ENCODE data around the gene PANX3. TPM values are rescaled to one million over a fixed set of nuclear protein-coding genes. Genes with fewer than 3 reads are reported as not detected.

Gene PANX3
- total and polyA plus RNA-seq, 2 of the 13 experiments (the other 11 are each of a cell fraction or from before 2014, with no cell fraction given), result not detected

- no peak overlapping the region for H3K9ac ChIP-seq (ENCODE audit: insufficient read depth, low read depth, low read length)
- H3K27ac ChIP-seq (ENCODE audit: extremely low read length, insufficient read depth, low read length), result no peak overlapping the region
- no peaks in the 10 kb centered on the region for H3K36me3 ChIP-seq (replicated peaks in 1 of 2; ENCODE audit: control insufficient read depth in 1 of 2, insufficient read depth in 2 of 2, low read length in 2 of 2)
- H4K20me1 ChIP-seq (ENCODE audit: insufficient read depth, low read length), result no peaks in the 10 kb centered on the region
- no peak for FAIRE-seq
- H2AFZ ChIP-seq (ENCODE audit: low read length), result no peak overlapping the region
- in situ Hi-C loops (cut with HindIII; ENCODE audit: extremely low pct_ligation_motif_present, low pct_unique_long_range_greater_than_20kb), result no loop called here
- WGBS (ENCODE audit: low lambda C conversion rate), result 23% methylated on average over 4 of the region's 6 CpGs
- peaks cover 0 to 9% of the 10 kb centered on the region in 2 experiments; a peak in 2 of 5 replicates for H3K27me3 ChIP-seq (ENCODE audit: control insufficient read depth in 1 of 2, insufficient read depth in 2 of 2, low read length in 2 of 2)
- H3K4me2 ChIP-seq (ENCODE audit: low read depth, low read length), result no peak overlapping the region
- no peak for ATAC-seq
- intact Hi-C loops (cut with micrococcal nuclease; ENCODE audit: unreplicated experiment), result no loop called here
- H3K4me1 ChIP-seq (ENCODE audit: insufficient read depth, low read length), result no peaks in the 10 kb centered on the region
- H3K9me3 ChIP-seq (ENCODE audit: low read length), result no peaks in the 10 kb centered on the region
- ChIA-PET CTCF (ENCODE audit: low intra/inter-chr PET ratio, low total read pairs) (no interaction called here), POLR2A (no interaction called here)
- BruUV-seq (replicated peaks), result no TSS peak
- no peaks in the 10 kb centered on the region for H3K79me2 ChIP-seq (ENCODE audit: insufficient read depth, low read length)
- H3K4me3 ChIP-seq (replicated peaks in 1 of 3; ENCODE audit: insufficient read depth in 1 of 3, low read depth in 2 of 3, low read length in 3 of 3), result no peak overlapping the region
- DNase-seq (ENCODE audit: low spot score), result no peak
- TF ChIP-seq ZNF136 (CRISPR knock-in tag; IDR thresholded peaks at IDR 0.05; ENCODE audit: low read depth) (no peak), CSRNP2 (CRISPR knock-in tag; conservative IDR thresholded peaks at IDR 0.05; ENCODE audit: low read depth) (no peak), ZNF704 (CRISPR knock-in tag; IDR thresholded peaks at IDR 0.05; ENCODE audit: borderline replicate concordance) (no peak), FOXO1 (CRISPR knock-in tag; IDR thresholded peaks at IDR 0.05) (no peak), KDM3A (CRISPR knock-in tag; IDR thresholded peaks at IDR 0.05; ENCODE audit: low read depth) (no peak), NFYC (CRISPR knock-in tag; IDR thresholded peaks at IDR 0.05) (no peak), ZNF468 (CRISPR knock-in tag; IDR thresholded peaks at IDR 0.05) (no peak), ZSCAN30 (CRISPR knock-in tag; IDR thresholded peaks at IDR 0.05) (no peak), PPARG (CRISPR knock-in tag; conservative IDR thresholded peaks at IDR 0.05) (no peak), SAFB2 (CRISPR knock-in tag; IDR thresholded peaks at IDR 0.05; ENCODE audit: borderline replicate concordance, low read depth) (no peak), SKI (IDR thresholded peaks at IDR 0.05; ENCODE audit: partially characterized antibody) (no peak), XBP1 (CRISPR knock-in tag; IDR thresholded peaks at IDR 0.05) (no peak), ZNF510 (CRISPR knock-in tag; IDR thresholded peaks at IDR 0.05; ENCODE audit: low read depth) (no peak), ASH2L (IDR thresholded peaks at IDR 0.05; ENCODE audit: insufficient read length, low read depth, low read length) (no peak)
- TF ChIP-seq, protein P1, sequence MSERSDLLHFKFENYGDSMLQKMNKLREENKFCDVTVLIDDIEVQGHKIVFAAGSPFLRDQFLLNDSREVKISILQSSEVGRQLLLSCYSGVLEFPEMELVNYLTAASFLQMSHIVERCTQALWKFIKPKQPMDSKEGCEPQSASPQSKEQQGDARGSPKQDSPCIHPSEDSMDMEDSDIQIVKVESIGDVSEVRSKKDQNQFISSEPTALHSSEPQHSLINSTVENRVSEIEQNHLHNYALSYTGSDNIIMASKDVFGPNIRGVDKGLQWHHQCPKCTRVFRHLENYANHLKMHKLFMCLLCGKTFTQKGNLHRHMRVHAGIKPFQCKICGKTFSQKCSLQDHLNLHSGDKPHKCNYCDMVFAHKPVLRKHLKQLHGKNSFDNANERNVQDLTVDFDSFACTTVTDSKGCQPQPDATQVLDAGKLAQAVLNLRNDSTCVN (CRISPR knock-in tag; IDR thresholded peaks at IDR 0.05; ENCODE audit: borderline replicate concordance), result no peak
- TF ChIP-seq, protein P2, sequence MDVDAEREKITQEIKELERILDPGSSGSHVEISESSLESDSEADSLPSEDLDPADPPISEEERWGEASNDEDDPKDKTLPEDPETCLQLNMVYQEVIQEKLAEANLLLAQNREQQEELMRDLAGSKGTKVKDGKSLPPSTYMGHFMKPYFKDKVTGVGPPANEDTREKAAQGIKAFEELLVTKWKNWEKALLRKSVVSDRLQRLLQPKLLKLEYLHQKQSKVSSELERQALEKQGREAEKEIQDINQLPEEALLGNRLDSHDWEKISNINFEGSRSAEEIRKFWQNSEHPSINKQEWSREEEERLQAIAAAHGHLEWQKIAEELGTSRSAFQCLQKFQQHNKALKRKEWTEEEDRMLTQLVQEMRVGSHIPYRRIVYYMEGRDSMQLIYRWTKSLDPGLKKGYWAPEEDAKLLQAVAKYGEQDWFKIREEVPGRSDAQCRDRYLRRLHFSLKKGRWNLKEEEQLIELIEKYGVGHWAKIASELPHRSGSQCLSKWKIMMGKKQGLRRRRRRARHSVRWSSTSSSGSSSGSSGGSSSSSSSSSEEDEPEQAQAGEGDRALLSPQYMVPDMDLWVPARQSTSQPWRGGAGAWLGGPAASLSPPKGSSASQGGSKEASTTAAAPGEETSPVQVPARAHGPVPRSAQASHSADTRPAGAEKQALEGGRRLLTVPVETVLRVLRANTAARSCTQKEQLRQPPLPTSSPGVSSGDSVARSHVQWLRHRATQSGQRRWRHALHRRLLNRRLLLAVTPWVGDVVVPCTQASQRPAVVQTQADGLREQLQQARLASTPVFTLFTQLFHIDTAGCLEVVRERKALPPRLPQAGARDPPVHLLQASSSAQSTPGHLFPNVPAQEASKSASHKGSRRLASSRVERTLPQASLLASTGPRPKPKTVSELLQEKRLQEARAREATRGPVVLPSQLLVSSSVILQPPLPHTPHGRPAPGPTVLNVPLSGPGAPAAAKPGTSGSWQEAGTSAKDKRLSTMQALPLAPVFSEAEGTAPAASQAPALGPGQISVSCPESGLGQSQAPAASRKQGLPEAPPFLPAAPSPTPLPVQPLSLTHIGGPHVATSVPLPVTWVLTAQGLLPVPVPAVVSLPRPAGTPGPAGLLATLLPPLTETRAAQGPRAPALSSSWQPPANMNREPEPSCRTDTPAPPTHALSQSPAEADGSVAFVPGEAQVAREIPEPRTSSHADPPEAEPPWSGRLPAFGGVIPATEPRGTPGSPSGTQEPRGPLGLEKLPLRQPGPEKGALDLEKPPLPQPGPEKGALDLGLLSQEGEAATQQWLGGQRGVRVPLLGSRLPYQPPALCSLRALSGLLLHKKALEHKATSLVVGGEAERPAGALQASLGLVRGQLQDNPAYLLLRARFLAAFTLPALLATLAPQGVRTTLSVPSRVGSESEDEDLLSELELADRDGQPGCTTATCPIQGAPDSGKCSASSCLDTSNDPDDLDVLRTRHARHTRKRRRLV (CRISPR knock-in tag; IDR thresholded peaks at IDR 0.05), result no peak
Measured at GRCh38 chr11:124577716-124578427, 33.4 kb upstream of the PANX3 start.
